ENCODE measurements around the gene KHSRP. TPM values are rescaled to one million over a fixed set of nuclear protein-coding genes. Genes with fewer than 3 reads are reported as not detected.

Gene KHSRP
- total and polyA plus RNA-seq, 11 donors = 53.9 to 122 (median 89.3) TPM

GRCh38 chr19:6465663-6466062, 41.1 kb upstream of the KHSRP start:
- Histone ChIP-seq H3K36me3 (no peaks in the 10 kb centered on the region), H3K4me3 (no peak overlapping the region), H3K9me3 (no peaks in the 10 kb centered on the region), H3K27me3 (peaks cover 12 to 32% (median 20%) of the 10 kb centered on the region in 9 donors), H3K4me1 (peaks cover 0 to 8% (median 2%) of the 10 kb centered on the region in 12 donors), H3K27ac (no peak overlapping the region)
- TF ChIP-seq POLR2A (IDR thresholded peaks at IDR 0.05) = no peak
- no peak for TF ChIP-seq CTCF (IDR thresholded peaks at IDR 0.05)
- intact Hi-C loops (cut with DNase I) = no loop called here
- 80 to 91% (median 88%) methylated on average over 8 of the region's 8 CpGs for WGBS, 4 donors
- ATAC-seq = no peak
- DNase-seq = no peak

GRCh38 chr19:6465006-6465405, 40.4 kb upstream of the KHSRP start:
- H3K4me1 ChIP-seq = peaks cover 0 to 9% (median 4%) of the 10 kb centered on the region in 12 donors
- TF ChIP-seq CTCF (IDR thresholded peaks at IDR 0.05) (no peak), POLR2A (IDR thresholded peaks at IDR 0.05) (no peak)
- WGBS, 4 donors = 42 to 53% (median 53%) methylated on average over 9 of the region's 9 CpGs
- no peak overlapping the region for H3K4me3 ChIP-seq
- no peaks in the 10 kb centered on the region for H3K36me3 ChIP-seq
- H3K27me3 ChIP-seq = peaks cover 12 to 32% (median 20%) of the 10 kb centered on the region in 9 donors
- H3K27ac ChIP-seq = no peak overlapping the region
- DNase-seq (no peak), ATAC-seq (no peak)
- intact Hi-C loops (cut with DNase I) = no loop called here
- no peaks in the 10 kb centered on the region for H3K9me3 ChIP-seq

- ATAC-seq (no peak), DNase-seq (no peak)
- WGBS, 4 donors = 3 to 10% (median 5%) methylated on average over 28 to 65 of the region's 65 CpGs
- TF ChIP-seq CTCF (IDR thresholded peaks at IDR 0.05) (no peak), POLR2A (IDR thresholded peaks at IDR 0.05) (no peak)
- H3K4me3 ChIP-seq = peak within 1 kb of the TSS in 1 of 12 donors; percentile 15
- no peak within 1 kb of the TSS for H3K27ac ChIP-seq
- H3K9me3 ChIP-seq = no peaks in the 10 kb centered on the region
- peaks cover 0 to 17% (median 4%) of the 10 kb centered on the region in 12 donors for H3K4me1 ChIP-seq
- peaks cover 12 to 32% (median 20%) of the 10 kb centered on the region in 9 donors for H3K27me3 ChIP-seq
- intact Hi-C loops (cut with DNase I) = no loop called here
- H3K36me3 ChIP-seq = no peaks in the 10 kb centered on the region
Observed at GRCh38 chr19:6464070-6464873, 39.7 kb upstream of the KHSRP start, which contains the start of gene CRB3. Gene CRB3 (plus strand): TSS chr19:6464271. CDS start chr19:6464702, 431 bp downstream.
